ENCODE measurements around the gene SEL1L.
A peak's percentile ranks its signal among the peaks of the same experiment; 100 is the strongest.
"Not testable (repeated sequence)": the region's sequence is repeated elsewhere in the genome, so short reads cannot be mapped to it uniquely, and the experiment has no call there.

SEL1L gene

GRCh38 chr14:81519200-81520011 lies 14.2 kb downstream of the SEL1L start:
- H3K4me3 ChIP-seq (ENCODE audit: control insufficient read depth, low read depth, low read length): no peak overlapping the region
- no peak for DNase-seq (ENCODE audit: low read depth)
- no peak for TF ChIP-seq CTCF (conservative IDR thresholded peaks at IDR 0.05; ENCODE audit: control insufficient read depth, insufficient read depth, low read depth, low read length)

GRCh38 chr14:81517798-81518398 lies 15.8 kb downstream of the SEL1L start:
- H3K4me3 ChIP-seq (ENCODE audit: control insufficient read depth, low read depth, low read length): no peak overlapping the region
- peak; percentile 88 for DNase-seq (ENCODE audit: low read depth)
- TF ChIP-seq CTCF (conservative IDR thresholded peaks at IDR 0.05; ENCODE audit: control insufficient read depth, insufficient read depth, low read depth, low read length): no peak

GRCh38 chr14:81516986-81517797 lies 16.5 kb downstream of the SEL1L start:
- peak; percentile 72 for DNase-seq (ENCODE audit: low read depth)
- no peak for TF ChIP-seq CTCF (conservative IDR thresholded peaks at IDR 0.05; ENCODE audit: control insufficient read depth, insufficient read depth, low read depth, low read length)
- no peak overlapping the region for H3K4me3 ChIP-seq (ENCODE audit: control insufficient read depth, low read depth, low read length)

GRCh38 chr14:81515927-81516326 lies 17.7 kb downstream of the SEL1L start:
- not testable (repeated sequence) for DNase-seq (ENCODE audit: low read depth); H3K4me3 ChIP-seq (ENCODE audit: control insufficient read depth, low read depth, low read length)

GRCh38 chr14:81512826-81513225 lies 20.8 kb downstream of the SEL1L start:
- not testable (repeated sequence) for H3K4me3 ChIP-seq (ENCODE audit: control insufficient read depth, low read depth, low read length); DNase-seq (ENCODE audit: low read depth)

- H3K4me3 ChIP-seq (ENCODE audit: control insufficient read depth, low read depth, low read length): no peak overlapping the region
- DNase-seq (ENCODE audit: low read depth): no peak
- TF ChIP-seq CTCF (conservative IDR thresholded peaks at IDR 0.05; ENCODE audit: control insufficient read depth, insufficient read depth, low read depth, low read length): no peak
These were observed 22.3 kb downstream of the SEL1L start for GRCh38 chr14:81511111-81511904.

GRCh38 chr14:81509838-81510452 lies 23.7 kb downstream of the SEL1L start:
- peak; percentile 65 for DNase-seq (ENCODE audit: low read depth)
- H3K4me3 ChIP-seq (ENCODE audit: control insufficient read depth, low read depth, low read length): no peak overlapping the region
- TF ChIP-seq CTCF (conservative IDR thresholded peaks at IDR 0.05; ENCODE audit: control insufficient read depth, insufficient read depth, low read depth, low read length): no peak
